Ectodermal cell (in vitro differentiated cells): ENCODE measurements around the gene PRKAR2B.
"Not testable (repeated sequence)": the region's sequence is repeated elsewhere in the genome, so short reads cannot be mapped to it uniquely, and the experiment has no call there.

ENCODE experiments used
- H3K27ac ChIP-seq: 2 replicates; pipeline ENCODE4 v1.7.0; 2013; ENCODE audit warnings: mild to moderate bottlenecking, low read depth, low read length; ENCODE audit not compliant: insufficient read depth, poor library complexity, severe bottlenecking
- H3K27me3 ChIP-seq: 2 replicates; pipeline ENCODE4 v1.7.0; 2013; ENCODE audit warnings: mild to moderate bottlenecking, low read length; ENCODE audit not compliant: insufficient read depth, control insufficient read depth, poor library complexity, severe bottlenecking
- H3K36me3 ChIP-seq: one replicate; pipeline ENCODE4 v1.7.0; 2013; ENCODE audit warnings: low read length; ENCODE audit not compliant: control insufficient read depth, insufficient read depth
- H3K4me1 ChIP-seq: one replicate; pipeline ENCODE4 v1.7.0; 2013; ENCODE audit warnings: low read length; ENCODE audit not compliant: control insufficient read depth, insufficient read depth
- H3K4me3 ChIP-seq: 2 replicates; pipeline ENCODE4 v1.7.0; 2013; ENCODE audit warnings: low read depth, low read length, control low read depth; ENCODE audit not compliant: insufficient read depth
- H3K9me3 ChIP-seq: 2 replicates; pipeline ENCODE4 v1.7.0; 2013; ENCODE audit warnings: mild to moderate bottlenecking, low read length, moderate library complexity; ENCODE audit not compliant: control insufficient read depth
- WGBS, 2 experiments: methylation state at CpG; one replicate each; pipeline ENCODE4 v1.1.7; 2013; ENCODE audit warnings: missing lambda C conversion rate in 2 of 2; 5-methylcytosine and 5-hydroxymethylcytosine counted together

PRKAR2B gene

GRCh38 chr7:107152011-107152410 is 107.5 kb downstream of the PRKAR2B start:
- H3K4me1 ChIP-seq: no peaks in the 10 kb centered on the region
- H3K9me3 ChIP-seq: no peaks in the 10 kb centered on the region
- no peaks in the 10 kb centered on the region for H3K36me3 ChIP-seq
- H3K27ac ChIP-seq: no peak overlapping the region
- H3K4me3 ChIP-seq: no peak overlapping the region
- no peaks in the 10 kb centered on the region for H3K27me3 ChIP-seq
- WGBS, 2 experiments: 67 to 72% methylated on average over 4 of the region's 4 CpGs

GRCh38 chr7:107154826-107155225 is 110.3 kb downstream of the PRKAR2B start:
- no peak overlapping the region for H3K27ac ChIP-seq
- no peaks in the 10 kb centered on the region for H3K9me3 ChIP-seq
- H3K27me3 ChIP-seq: no peaks in the 10 kb centered on the region
- no peak overlapping the region for H3K4me3 ChIP-seq
- 96 to 97% methylated on average over 6 of the region's 6 CpGs for WGBS, 2 experiments
- H3K36me3 ChIP-seq: no peaks in the 10 kb centered on the region
- no peaks in the 10 kb centered on the region for H3K4me1 ChIP-seq

- not testable (repeated sequence) for H3K36me3 ChIP-seq, H3K27ac ChIP-seq, H3K9me3 ChIP-seq, H3K4me1 ChIP-seq, H3K27me3 ChIP-seq, H3K4me3 ChIP-seq
- WGBS, 2 experiments: 93 to 99% methylated on average over 3 of the region's 3 CpGs
Measured at GRCh38 chr7:107155726-107156125, 111.2 kb downstream of the PRKAR2B start.

- Histone ChIP-seq H3K36me3 (no peaks in the 10 kb centered on the region), H3K9me3 (no peaks in the 10 kb centered on the region), H3K4me1 (no peaks in the 10 kb centered on the region), H3K27ac (no peak overlapping the region), H3K27me3 (no peaks in the 10 kb centered on the region), H3K4me3 (no peak overlapping the region)
- WGBS, 2 experiments: 96% methylated on average over 7 of the region's 7 CpGs
Measured at GRCh38 chr7:107157091-107157490, 112.6 kb downstream of the PRKAR2B start.

GRCh38 chr7:107158028-107158427 is 113.5 kb downstream of the PRKAR2B start:
- Histone ChIP-seq H3K27me3 (no peaks in the 10 kb centered on the region), H3K27ac (no peak overlapping the region), H3K4me1 (no peaks in the 10 kb centered on the region), H3K4me3 (no peak overlapping the region), H3K36me3 (no peaks in the 10 kb centered on the region), H3K9me3 (no peaks in the 10 kb centered on the region)
- WGBS, 2 experiments: 93 to 98% methylated on average over 2 of the region's 2 CpGs

- Histone ChIP-seq H3K27ac (no peak overlapping the region), H3K9me3 (no peaks in the 10 kb centered on the region), H3K4me3 (no peak overlapping the region), H3K27me3 (no peaks in the 10 kb centered on the region), H3K36me3 (no peaks in the 10 kb centered on the region), H3K4me1 (no peaks in the 10 kb centered on the region)
- WGBS, 2 experiments: 96 to 97% methylated on average over 2 of the region's 2 CpGs
Measured at GRCh38 chr7:107160389-107160788, 115.9 kb downstream of the PRKAR2B start.

GRCh38 chr7:107161415-107161814 is 116.9 kb downstream of the PRKAR2B start:
- Histone ChIP-seq H3K36me3 (no peaks in the 10 kb centered on the region), H3K27ac (no peak overlapping the region), H3K27me3 (no peaks in the 10 kb centered on the region), H3K9me3 (no peaks in the 10 kb centered on the region), H3K4me1 (no peaks in the 10 kb centered on the region), H3K4me3 (no peak overlapping the region)
- WGBS, 2 experiments: 78 to 94% methylated on average over 2 of the region's 3 CpGs

GRCh38 chr7:107162475-107162874 is 118.0 kb downstream of the PRKAR2B start:
- 84 to 97% methylated on average over 3 to 4 of the region's 5 CpGs for WGBS, 2 experiments
- Histone ChIP-seq H3K36me3 (no peaks in the 10 kb centered on the region), H3K4me1 (no peaks in the 10 kb centered on the region), H3K27me3 (no peaks in the 10 kb centered on the region), H3K4me3 (no peak overlapping the region), H3K9me3 (no peaks in the 10 kb centered on the region), H3K27ac (no peak overlapping the region)

- no peak overlapping the region for H3K27ac ChIP-seq
- no peaks in the 10 kb centered on the region for H3K9me3 ChIP-seq
- no peaks in the 10 kb centered on the region for H3K27me3 ChIP-seq
- no peak overlapping the region for H3K4me3 ChIP-seq
- H3K36me3 ChIP-seq: no peaks in the 10 kb centered on the region
- WGBS, 2 experiments: 100% methylated on average over 1 of the region's 2 CpGs
- H3K4me1 ChIP-seq: no peaks in the 10 kb centered on the region
Measured at GRCh38 chr7:107164092-107164491, 119.6 kb downstream of the PRKAR2B start.

GRCh38 chr7:107165341-107165740 is 120.8 kb downstream of the PRKAR2B start:
- H3K9me3 ChIP-seq: no peaks in the 10 kb centered on the region
- WGBS, 2 experiments: 82 to 87% methylated on average over 3 of the region's 3 CpGs
- H3K36me3 ChIP-seq: no peaks in the 10 kb centered on the region
- H3K4me1 ChIP-seq: no peaks in the 10 kb centered on the region
- H3K27me3 ChIP-seq: no peaks in the 10 kb centered on the region
- H3K27ac ChIP-seq: no peak overlapping the region
- no peak overlapping the region for H3K4me3 ChIP-seq

- Histone ChIP-seq H3K27ac (peak overlapping the region; percentile 97), H3K27me3 (no peaks in the 10 kb centered on the region), H3K9me3 (no peaks in the 10 kb centered on the region), H3K4me3 (peak overlapping the region; percentile 60), H3K36me3 (no peaks in the 10 kb centered on the region), H3K4me1 (no peaks in the 10 kb centered on the region)
- WGBS, 2 experiments: 72 to 85% methylated on average over 2 of the region's 5 CpGs
Measured at GRCh38 chr7:107166736-107167426, 122.4 kb downstream of the PRKAR2B start.
